Vagina (tissue), 2 donors: ENCODE data around the gene MASP1.

ENCODE experiments used
- POLR2A ChIP-seq, 2 donors: fragments of 450-650 bp; IDR thresholded peaks; one replicate each; pipeline ENCODE4 v1.6.1; 2017; ENCODE audit warnings: antibody characterized with exemption in 2 of 2, mild to moderate bottlenecking in 2 of 2, moderate library complexity in 2 of 2
- TF ChIP-seq, protein P1 (sequence below), 3 experiments: fragments of 450-650 bp in 2 of 3; fragments of 200-600 bp in 1 of 3; sonication (generic) in 1 of 3; IDR thresholded peaks; one replicate each; pipeline ENCODE4 v1.5.1; 2017 to 2019; ENCODE audit warnings: antibody characterized with exemption in 3 of 3, mild to moderate bottlenecking in 2 of 3, moderate library complexity in 2 of 3

DNA sequence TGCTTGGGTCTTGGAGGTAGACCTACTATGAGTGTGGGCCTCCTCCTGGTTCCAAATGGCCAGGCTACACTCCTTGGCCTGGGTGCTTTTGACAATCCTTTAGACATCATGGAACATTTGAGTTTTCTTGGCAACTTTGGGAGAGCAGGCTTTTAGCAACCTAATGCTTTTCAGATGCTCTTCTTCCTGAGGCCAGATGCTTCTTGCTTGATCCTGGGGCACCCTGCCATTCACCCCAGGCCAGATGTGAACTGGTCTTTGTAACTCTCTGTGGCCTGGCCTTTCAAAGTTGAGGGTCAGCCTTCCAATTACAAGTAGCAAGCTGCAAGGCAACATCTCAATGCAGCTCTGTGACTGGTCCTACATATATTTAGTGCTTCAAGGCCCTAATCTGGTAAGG lies 53.8 kb downstream of the MASP1 start:
- TF ChIP-seq, protein P1, sequence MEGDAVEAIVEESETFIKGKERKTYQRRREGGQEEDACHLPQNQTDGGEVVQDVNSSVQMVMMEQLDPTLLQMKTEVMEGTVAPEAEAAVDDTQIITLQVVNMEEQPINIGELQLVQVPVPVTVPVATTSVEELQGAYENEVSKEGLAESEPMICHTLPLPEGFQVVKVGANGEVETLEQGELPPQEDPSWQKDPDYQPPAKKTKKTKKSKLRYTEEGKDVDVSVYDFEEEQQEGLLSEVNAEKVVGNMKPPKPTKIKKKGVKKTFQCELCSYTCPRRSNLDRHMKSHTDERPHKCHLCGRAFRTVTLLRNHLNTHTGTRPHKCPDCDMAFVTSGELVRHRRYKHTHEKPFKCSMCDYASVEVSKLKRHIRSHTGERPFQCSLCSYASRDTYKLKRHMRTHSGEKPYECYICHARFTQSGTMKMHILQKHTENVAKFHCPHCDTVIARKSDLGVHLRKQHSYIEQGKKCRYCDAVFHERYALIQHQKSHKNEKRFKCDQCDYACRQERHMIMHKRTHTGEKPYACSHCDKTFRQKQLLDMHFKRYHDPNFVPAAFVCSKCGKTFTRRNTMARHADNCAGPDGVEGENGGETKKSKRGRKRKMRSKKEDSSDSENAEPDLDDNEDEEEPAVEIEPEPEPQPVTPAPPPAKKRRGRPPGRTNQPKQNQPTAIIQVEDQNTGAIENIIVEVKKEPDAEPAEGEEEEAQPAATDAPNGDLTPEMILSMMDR (IDR thresholded peaks at IDR 0.05) = no peak
- no peak for TF ChIP-seq POLR2A (IDR thresholded peaks at IDR 0.05)
